NCI-H1417 treated with DMSO at 0.1 percent for 48 hours (cell line): ENCODE results near the gene PDE4D.

Experiments
- DNase-seq: peaks from one replicate; lab custom pipeline; 2025; lab: John Stamatoyannopoulos, UW

The PDE4D gene

GRCh38 chr5:59741599-59741998, 151.9 kb downstream of the PDE4D start:
- no peak for DNase-seq

- no peak for DNase-seq
These were observed 155.5 kb downstream of the PDE4D start for GRCh38 chr5:59738024-59738423.

GRCh38 chr5:59732806-59733205, 160.7 kb downstream of the PDE4D start:
- no peak for DNase-seq

- DNase-seq: no peak
These were observed 161.2 kb downstream of the PDE4D start for GRCh38 chr5:59732301-59732700.

GRCh38 chr5:59731809-59732208, 161.7 kb downstream of the PDE4D start:
- DNase-seq: no peak

GRCh38 chr5:59729820-59730219, 163.7 kb downstream of the PDE4D start:
- DNase-seq: no peak

GRCh38 chr5:59729357-59729756, 164.2 kb downstream of the PDE4D start:
- DNase-seq: no peak

- DNase-seq: no peak
These were observed 165.2 kb downstream of the PDE4D start for GRCh38 chr5:59728356-59728755.

- DNase-seq: no peak
These were observed 166.3 kb downstream of the PDE4D start for GRCh38 chr5:59727186-59727585.

GRCh38 chr5:59725392-59725767, 168.1 kb downstream of the PDE4D start:
- no peak for DNase-seq

GRCh38 chr5:59724482-59725391, 168.8 kb downstream of the PDE4D start:
- DNase-seq: no peak

- no peak for DNase-seq
These were observed 170.7 kb downstream of the PDE4D start for GRCh38 chr5:59722874-59723273.

- no peak for DNase-seq
These were observed 171.8 kb downstream of the PDE4D start for GRCh38 chr5:59721741-59722140.

GRCh38 chr5:59720063-59720462, 173.5 kb downstream of the PDE4D start:
- DNase-seq: no peak

GRCh38 chr5:59716966-59717500, 176.5 kb downstream of the PDE4D start:
- no peak for DNase-seq

- DNase-seq: no peak
These were observed 177.5 kb downstream of the PDE4D start for GRCh38 chr5:59716029-59716428.

- DNase-seq: no peak
These were observed 178.3 kb downstream of the PDE4D start for GRCh38 chr5:59715228-59715627.

- no peak for DNase-seq
These were observed 180.1 kb downstream of the PDE4D start for GRCh38 chr5:59713498-59713844.

GRCh38 chr5:59712836-59713497, 180.6 kb downstream of the PDE4D start:
- no peak for DNase-seq

GRCh38 chr5:59711310-59711709, 182.2 kb downstream of the PDE4D start:
- no peak for DNase-seq

GRCh38 chr5:59709846-59710245, 183.7 kb downstream of the PDE4D start:
- no peak for DNase-seq

- DNase-seq: no peak
These were observed 184.1 kb downstream of the PDE4D start for GRCh38 chr5:59709346-59709821.

GRCh38 chr5:59704936-59705335, 188.6 kb downstream of the PDE4D start:
- DNase-seq: no peak
